Activated T-cell treated with anti-CD3 and anti-CD28 coated beads, Interleukin-2, amount 50 U/mL, for 72 hours (primary cell): ENCODE results near the gene PDE6H. TPM values are rescaled to one million over a fixed set of nuclear protein-coding genes. Genes with fewer than 3 reads are reported as not detected.

Experiments used
- ATAC-seq, 2 donors: fragments of 150-1000 bp; cut with Tn5 transposase; replicated peaks in 1 of 2; 2 replicates each; pipeline ENCODE4 v1.10.0; 2021; ENCODE audit warnings: moderate library complexity in 2 of 2, mild to moderate bottlenecking in 1 of 2
- DNase-seq, 2 donors: peaks; one replicate each; pipeline ENCODE4 v3.0.0; 2021 to 2022; ENCODE audit warnings: mixed read lengths in 1 of 2
- H3K27ac Mint-ChIP-seq: one replicate; pipeline ENCODE4 v1.8.0; 2022; ENCODE audit warnings: mild to moderate bottlenecking, moderate library complexity, mixed read lengths
- H3K27me3 Mint-ChIP-seq: one replicate; pipeline ENCODE4 v1.8.0; 2022; ENCODE audit warnings: low read depth, mixed read lengths
- H3K36me3 Mint-ChIP-seq, 2 donors: one replicate each; pipeline ENCODE4 v1.8.0; 2022; ENCODE audit warnings: mixed read lengths in 2 of 2, mild to moderate bottlenecking in 1 of 2; ENCODE audit not compliant: insufficient read depth in 2 of 2
- H3K4me1 Mint-ChIP-seq: one replicate; pipeline ENCODE4 v1.8.0; 2022; ENCODE audit warnings: low read depth, mixed read lengths
- H3K4me3 Mint-ChIP-seq, 2 donors: one replicate each; pipeline ENCODE4 v1.8.0; 2022; ENCODE audit warnings: mild to moderate bottlenecking in 2 of 2, mixed read lengths in 2 of 2, moderate library complexity in 2 of 2
- H3K9me3 Mint-ChIP-seq, 2 donors: one replicate each; pipeline ENCODE4 v1.8.0; 2022; ENCODE audit warnings: mixed read lengths in 2 of 2
- total RNA-seq, 2 donors: library from RNA; stranded (reverse); gene quantifications; one replicate each; pipeline ENCODE4 v1.2.3, GENCODE V29; 2022

The PDE6H gene
- total RNA-seq, 2 donors from 2014 or later: not detected

GRCh38 chr12:14962797-14963196 lies 10.0 kb upstream of the PDE6H start:
- Mint-ChIP-seq H3K9me3 (peaks cover 0 to 1% of the 10 kb centered on the region in 2 donors), H3K4me1 (peaks cover 66% of the 10 kb centered on the region), H3K27ac (peak overlapping the region; percentile 96), H3K4me3 (peak overlapping the region; percentile 99 to 100), H3K36me3 (peaks cover 7 to 12% of the 10 kb centered on the region in 2 donors), H3K27me3 (no peaks in the 10 kb centered on the region)
- no peak for DNase-seq
- ATAC-seq: no peak

- peaks cover 66% of the 10 kb centered on the region for H3K4me1 Mint-ChIP-seq
- peak overlapping the region; percentile 48 to 60 for H3K4me3 Mint-ChIP-seq
These were observed 9.3 kb upstream of the PDE6H start for GRCh38 chr12:14963520-14963919.

DNA sequence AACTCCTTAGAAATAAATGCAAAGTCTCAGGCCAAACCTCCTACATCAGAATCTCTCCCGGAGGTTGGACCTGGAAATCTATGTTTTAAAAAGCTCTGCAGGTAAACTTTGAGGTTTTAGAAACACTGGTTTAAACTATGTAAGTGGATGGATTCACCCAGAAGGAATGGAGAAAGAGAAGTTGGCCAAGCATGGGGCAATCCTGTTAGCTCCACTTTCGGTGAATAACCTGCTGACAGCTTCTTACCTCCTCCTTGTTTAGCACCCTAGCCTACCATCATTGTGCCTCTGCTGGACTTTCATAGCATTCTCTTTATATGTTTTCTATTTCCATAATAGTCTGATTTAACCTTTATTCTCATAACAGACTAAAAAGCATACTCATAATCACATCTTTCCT lies 8.4 kb upstream of the PDE6H start:
- DNase-seq (no peak), ATAC-seq (no peak)
- no peaks in the 10 kb centered on the region for H3K27me3 Mint-ChIP-seq
- peaks cover 5 to 6% of the 10 kb centered on the region in 2 donors for H3K36me3 Mint-ChIP-seq
- peaks cover 61% of the 10 kb centered on the region for H3K4me1 Mint-ChIP-seq
- peaks cover 0 to 1% of the 10 kb centered on the region in 2 donors for H3K9me3 Mint-ChIP-seq
- peak overlapping the region; percentile 84 for H3K27ac Mint-ChIP-seq
- H3K4me3 Mint-ChIP-seq: peak overlapping the region in 1 of 2 donors; percentile 60

More at GRCh38 chr12:14963520-14963919, 9.3 kb upstream of the PDE6H start:
- DNase-seq (no peak), ATAC-seq (no peak)
- Mint-ChIP-seq H3K27ac (peak overlapping the region; percentile 84), H3K27me3 (no peaks in the 10 kb centered on the region), H3K9me3 (peaks cover 0 to 1% of the 10 kb centered on the region in 2 donors), H3K36me3 (peaks cover 5 to 11% of the 10 kb centered on the region in 2 donors)

DNA sequence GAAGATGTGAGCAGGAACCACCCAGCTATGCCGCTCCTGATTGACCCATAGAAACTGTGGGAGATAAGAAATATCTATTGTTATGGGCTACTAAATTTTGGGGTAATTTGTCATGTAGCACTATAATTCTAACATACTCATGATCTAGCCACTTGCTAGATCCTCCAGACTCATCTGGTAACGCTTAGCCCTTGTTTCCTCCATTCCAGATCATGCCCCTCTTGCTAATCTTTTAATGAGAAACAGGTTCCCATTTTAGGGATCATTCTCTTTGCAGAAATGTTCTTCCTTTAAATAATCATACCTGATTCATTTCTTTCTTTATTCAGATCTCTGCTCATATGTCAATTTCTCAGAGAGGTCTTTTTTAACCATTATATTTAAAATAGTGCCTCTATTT lies 7.6 kb upstream of the PDE6H start:
- H3K4me3 Mint-ChIP-seq: peak overlapping the region in 1 of 2 donors; percentile 15
- peak overlapping the region; percentile 56 for H3K27ac Mint-ChIP-seq
- DNase-seq: no peak

DNA sequence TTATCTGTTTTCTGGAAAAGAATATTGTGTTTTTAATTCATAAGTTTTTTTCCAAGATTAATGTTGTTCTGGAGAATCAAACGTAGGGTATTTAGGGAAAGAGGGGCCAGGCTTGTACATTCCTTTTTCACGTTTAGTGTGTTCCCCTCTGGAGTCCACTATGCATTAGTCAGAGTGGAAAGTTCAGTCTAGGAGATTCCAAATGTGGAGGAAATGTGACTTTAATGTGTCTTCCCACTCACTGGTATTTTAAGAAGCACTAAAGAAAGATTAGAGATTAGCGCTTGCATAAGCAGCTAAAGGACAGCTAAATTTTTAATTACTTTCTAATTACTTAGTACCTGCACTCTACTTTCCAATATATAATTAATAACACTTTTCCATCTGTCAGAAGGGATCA lies 4.4 kb upstream of the PDE6H start:
- Mint-ChIP-seq H3K36me3 (no peaks in the 10 kb centered on the region), H3K27me3 (no peaks in the 10 kb centered on the region), H3K4me3 (no peak overlapping the region), H3K4me1 (peaks cover 63% of the 10 kb centered on the region), H3K9me3 (peaks cover 0 to 1% of the 10 kb centered on the region in 2 donors), H3K27ac (no peak overlapping the region)
- ATAC-seq (no peak), DNase-seq (no peak)

More for the DNA sequence above, 7.6 kb upstream of the PDE6H start:
- no peak for ATAC-seq
- Mint-ChIP-seq H3K9me3 (peaks cover 0 to 1% of the 10 kb centered on the region in 2 donors), H3K27me3 (no peaks in the 10 kb centered on the region), H3K36me3 (peaks cover 2 to 3% of the 10 kb centered on the region in 2 donors), H3K4me1 (peaks cover 60% of the 10 kb centered on the region)

- Mint-ChIP-seq H3K36me3 (no peaks in the 10 kb centered on the region), H3K27ac (peak overlapping the region; percentile 36), H3K4me3 (peak overlapping the region in 1 of 2 donors; percentile 30), H3K4me1 (peaks cover 45% of the 10 kb centered on the region), H3K9me3 (no peaks in the 10 kb centered on the region), H3K27me3 (no peaks in the 10 kb centered on the region)
- DNase-seq (no peak), ATAC-seq (peak in 1 of 2 donors; percentile 9)
These were observed 2.4 kb upstream of the PDE6H start for GRCh38 chr12:14970473-14970872.

- no peaks in the 10 kb centered on the region for H3K27me3 Mint-ChIP-seq
- H3K4me1 Mint-ChIP-seq: peaks cover 37% of the 10 kb centered on the region
- ATAC-seq: no peak
- H3K27ac Mint-ChIP-seq: no peak overlapping the region
- no peak for DNase-seq
- H3K9me3 Mint-ChIP-seq: no peaks in the 10 kb centered on the region
- no peak overlapping the region for H3K4me3 Mint-ChIP-seq
- H3K36me3 Mint-ChIP-seq: no peaks in the 10 kb centered on the region
These were observed 1.8 kb downstream of the PDE6H start for GRCh38 chr12:14974633-14975032.

DNA sequence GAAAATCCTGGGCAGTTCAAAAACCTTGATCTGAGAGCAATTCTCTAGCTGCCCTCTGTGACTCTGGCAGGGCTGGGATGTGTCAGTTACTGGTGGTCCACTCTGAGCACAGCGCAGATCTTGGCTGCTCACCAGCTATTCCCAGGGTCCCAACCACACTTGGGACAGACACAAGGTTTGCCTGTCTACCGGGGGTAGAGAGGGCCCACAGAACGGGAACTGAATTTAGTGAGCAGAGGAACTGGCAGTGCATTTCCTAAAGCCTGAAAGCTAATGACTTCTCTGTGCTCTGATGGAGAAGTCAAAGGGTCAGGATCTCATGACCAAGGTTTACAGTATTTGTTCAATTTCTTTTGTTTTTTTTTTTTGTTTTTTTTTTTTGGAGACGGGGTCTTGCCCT lies 2.6 kb downstream of the PDE6H start:
- H3K9me3 Mint-ChIP-seq: no peaks in the 10 kb centered on the region
- ATAC-seq (no peak), DNase-seq (no peak)
- H3K4me3 Mint-ChIP-seq: no peak overlapping the region
- H3K4me1 Mint-ChIP-seq: peaks cover 37% of the 10 kb centered on the region
- H3K27me3 Mint-ChIP-seq: no peaks in the 10 kb centered on the region
- H3K27ac Mint-ChIP-seq: no peak overlapping the region
- no peaks in the 10 kb centered on the region for H3K36me3 Mint-ChIP-seq

DNA sequence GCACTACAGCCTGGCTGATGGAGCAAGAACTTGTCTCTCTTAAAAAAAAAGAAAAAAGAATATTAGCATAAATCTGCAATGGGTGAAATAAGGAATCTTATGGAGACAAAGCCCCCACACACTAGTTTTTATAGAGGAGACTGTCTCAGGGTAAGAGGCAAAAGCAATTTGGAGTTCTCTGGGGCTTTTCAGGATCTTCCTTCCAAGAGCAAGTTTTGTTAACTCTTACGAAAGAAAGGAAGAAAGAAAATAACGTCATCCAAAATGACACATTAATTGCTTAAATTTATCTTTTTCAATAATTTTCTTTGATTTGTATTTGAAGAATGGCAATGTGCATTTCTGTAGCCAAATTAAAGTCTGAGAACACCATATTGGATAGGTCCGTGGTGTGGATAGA lies 3.8 kb downstream of the PDE6H start:
- peaks cover 40% of the 10 kb centered on the region for H3K4me1 Mint-ChIP-seq
- ATAC-seq (no peak), DNase-seq (no peak)
- no peak overlapping the region for H3K27ac Mint-ChIP-seq
- H3K9me3 Mint-ChIP-seq: no peaks in the 10 kb centered on the region
- H3K27me3 Mint-ChIP-seq: no peaks in the 10 kb centered on the region
- H3K4me3 Mint-ChIP-seq: no peak overlapping the region
- H3K36me3 Mint-ChIP-seq: no peaks in the 10 kb centered on the region

GRCh38 chr12:14979468-14979867 lies 6.6 kb downstream of the PDE6H start:
- no peaks in the 10 kb centered on the region for H3K27me3 Mint-ChIP-seq
- no peak overlapping the region for H3K4me3 Mint-ChIP-seq
- DNase-seq: no peak
- no peaks in the 10 kb centered on the region for H3K36me3 Mint-ChIP-seq
- H3K9me3 Mint-ChIP-seq: no peaks in the 10 kb centered on the region
- ATAC-seq: no peak
- H3K27ac Mint-ChIP-seq: no peak overlapping the region
- peaks cover 53% of the 10 kb centered on the region for H3K4me1 Mint-ChIP-seq

GRCh38 chr12:14981049-14981448 lies 8.2 kb downstream of the PDE6H start:
- Mint-ChIP-seq H3K9me3 (no peaks in the 10 kb centered on the region), H3K27me3 (no peaks in the 10 kb centered on the region), H3K4me1 (peaks cover 60% of the 10 kb centered on the region), H3K4me3 (no peak overlapping the region), H3K36me3 (no peaks in the 10 kb centered on the region), H3K27ac (peak overlapping the region; percentile 55)
- DNase-seq: no peak
- ATAC-seq: no peak

DNA sequence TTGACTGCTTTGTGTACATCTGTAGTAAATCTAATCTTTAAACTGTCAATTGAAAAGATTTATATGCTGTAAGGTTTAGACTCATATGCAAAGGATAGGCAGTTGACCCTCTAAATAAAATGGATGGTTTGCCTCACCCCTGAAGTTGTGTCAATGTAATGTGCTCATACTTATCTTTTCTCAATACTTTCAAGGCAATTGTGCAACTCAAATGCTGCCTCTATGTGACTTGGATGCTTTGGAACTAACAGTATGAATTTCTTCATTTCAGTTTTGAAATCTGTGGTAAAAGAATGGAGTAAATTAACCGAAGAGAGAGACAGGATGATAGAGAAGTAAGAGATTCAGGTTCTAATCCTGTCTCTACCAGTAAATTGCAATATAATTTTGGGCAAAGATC lies 9.7 kb downstream of the PDE6H start:
- Mint-ChIP-seq H3K36me3 (no peaks in the 10 kb centered on the region), H3K9me3 (no peaks in the 10 kb centered on the region), H3K27me3 (no peaks in the 10 kb centered on the region), H3K27ac (no peak overlapping the region), H3K4me3 (peak overlapping the region; percentile 36 to 72), H3K4me1 (peaks cover 60% of the 10 kb centered on the region)
- DNase-seq: no peak
- ATAC-seq: peak in 1 of 2 donors; percentile 9

DNA sequence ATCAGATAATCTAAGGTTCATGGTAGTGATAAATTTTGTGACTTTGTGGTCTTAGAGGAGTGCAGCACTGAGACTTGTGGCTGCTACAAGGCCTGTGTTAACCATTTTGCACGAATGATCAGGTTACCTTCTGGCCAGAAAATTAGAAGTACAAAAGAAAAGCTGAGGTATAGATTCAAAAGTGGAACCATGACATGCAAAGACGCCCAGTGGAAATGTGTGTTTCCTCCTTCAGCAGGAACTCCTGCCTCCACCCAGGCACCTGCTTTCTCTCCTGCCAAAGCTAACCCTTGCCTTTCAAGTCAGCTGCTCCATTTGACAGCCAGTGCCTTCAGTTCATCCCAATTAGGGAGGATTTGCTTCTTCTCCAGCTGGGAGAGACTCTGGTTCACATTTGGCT lies 10.1 kb downstream of the PDE6H start:
- ATAC-seq: peak; percentile 43 to 58
- no peaks in the 10 kb centered on the region for H3K27me3 Mint-ChIP-seq
- no peak for DNase-seq
- H3K36me3 Mint-ChIP-seq: no peaks in the 10 kb centered on the region
- peaks cover 56% of the 10 kb centered on the region for H3K4me1 Mint-ChIP-seq
- H3K9me3 Mint-ChIP-seq: no peaks in the 10 kb centered on the region
- H3K27ac Mint-ChIP-seq: peak overlapping the region; percentile 62
- H3K4me3 Mint-ChIP-seq: peak overlapping the region; percentile 36 to 72

GRCh38 chr12:14984036-14984435 lies 11.2 kb downstream of the PDE6H start:
- no peak for DNase-seq
- no peaks in the 10 kb centered on the region for H3K27me3 Mint-ChIP-seq
- no peaks in the 10 kb centered on the region for H3K36me3 Mint-ChIP-seq
- no peak overlapping the region for H3K27ac Mint-ChIP-seq
- peaks cover 50% of the 10 kb centered on the region for H3K4me1 Mint-ChIP-seq
- ATAC-seq: no peak
- H3K4me3 Mint-ChIP-seq: no peak overlapping the region
- no peaks in the 10 kb centered on the region for H3K9me3 Mint-ChIP-seq
